Measurements from ENCODE around the gene CACNA1I. TPM values are rescaled to one million over a fixed set of nuclear protein-coding genes. Genes with fewer than 3 reads are reported as not detected.

Gene CACNA1I
- total RNA-seq, 1 donor from 2014 or later = 0.11 TPM

DNA sequence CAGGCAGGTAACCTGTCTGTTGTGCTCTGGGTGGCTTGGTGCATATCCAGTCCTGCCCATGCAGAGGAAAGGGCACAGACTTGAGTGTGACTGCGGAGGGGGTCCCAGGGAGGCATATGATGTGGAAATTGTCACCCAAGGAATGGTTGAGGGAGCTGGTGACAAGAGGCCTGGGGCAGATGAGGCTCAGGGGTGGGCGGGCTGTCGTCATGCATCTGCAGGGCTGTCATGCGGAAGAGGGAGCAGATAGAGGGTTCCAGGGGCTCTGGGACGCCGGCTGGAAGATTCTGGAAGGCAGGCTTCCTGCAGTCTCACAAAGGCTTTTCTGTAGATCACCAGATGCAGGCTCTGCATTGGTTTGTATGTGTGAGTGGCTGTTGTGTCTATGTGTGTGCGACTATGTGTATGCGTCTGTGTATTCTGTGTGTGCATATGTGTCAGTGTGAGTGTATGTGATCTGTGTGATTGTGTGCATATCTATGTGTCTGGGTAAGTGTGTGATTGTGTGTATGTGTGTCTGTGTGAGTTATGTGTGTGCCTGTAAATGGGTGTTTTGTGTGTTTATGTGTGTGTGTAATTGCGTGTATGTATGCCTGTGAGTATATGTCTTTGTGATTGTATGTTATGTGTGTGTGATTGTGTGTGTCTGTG is 7.6 kb upstream of the CACNA1I start:
- no peaks in the 10 kb centered on the region for H3K36me3 ChIP-seq (ENCODE audit: insufficient read depth, low read length)
- H3K36me3 Mint-ChIP-seq (ENCODE audit: low read depth, unreplicated experiment) = no peaks in the 10 kb centered on the region

DNA sequence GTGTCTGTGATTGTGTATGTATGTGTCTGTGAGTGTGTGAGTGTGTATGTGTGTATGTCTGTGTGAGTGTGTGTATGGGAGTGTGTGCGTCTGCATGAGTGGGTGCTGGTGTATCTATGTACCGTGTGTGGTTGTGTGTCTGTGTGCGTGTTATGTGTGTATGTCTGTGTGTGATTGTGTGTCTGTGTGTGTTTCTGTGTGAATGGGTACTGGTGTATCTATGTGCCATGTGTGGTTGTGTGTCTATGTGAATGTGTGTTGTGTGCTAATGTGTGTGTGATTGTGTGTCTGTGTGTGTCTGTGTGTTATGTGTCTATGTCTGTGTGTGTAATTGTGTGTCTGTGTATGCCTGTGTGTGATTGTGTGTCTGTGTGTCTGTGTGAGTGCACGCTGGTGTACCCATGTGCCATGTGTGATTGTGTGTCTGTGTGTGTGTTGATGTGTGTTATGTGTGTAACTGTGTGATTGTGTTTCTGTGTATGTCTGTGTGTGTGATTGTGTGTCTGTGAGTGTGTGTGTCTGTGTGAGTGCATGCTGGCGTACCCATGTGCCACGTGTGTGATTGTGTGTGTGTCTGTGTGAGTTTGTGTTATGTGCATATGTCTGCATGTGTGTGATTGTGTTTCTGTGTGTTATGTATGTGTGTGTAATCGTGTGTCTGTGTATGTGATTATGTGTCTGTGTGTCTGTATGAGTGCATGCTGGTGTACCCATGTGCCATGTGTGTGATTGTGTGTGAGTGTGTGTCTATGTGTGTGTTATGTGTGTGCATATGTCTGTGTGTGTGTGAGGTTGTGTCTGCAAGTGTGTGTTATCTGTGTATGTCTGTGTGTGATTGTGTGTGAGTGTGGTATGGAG is 6.8 kb upstream of the CACNA1I start:
- no peaks in the 10 kb centered on the region for H3K9me3 Mint-ChIP-seq (ENCODE audit: unreplicated experiment)
- no peak overlapping the region for H3K4me3 ChIP-seq (ENCODE audit: insufficient read depth, low read depth, low read length)
- H3K4me1 Mint-ChIP-seq (ENCODE audit: low read depth, unreplicated experiment) = no peaks in the 10 kb centered on the region
- H3K4me2 ChIP-seq (ENCODE audit: low read length) = no peak overlapping the region
- no peaks in the 10 kb centered on the region for H4K20me1 ChIP-seq (ENCODE audit: insufficient read depth, low read length)
- TF ChIP-seq, protein P1, sequence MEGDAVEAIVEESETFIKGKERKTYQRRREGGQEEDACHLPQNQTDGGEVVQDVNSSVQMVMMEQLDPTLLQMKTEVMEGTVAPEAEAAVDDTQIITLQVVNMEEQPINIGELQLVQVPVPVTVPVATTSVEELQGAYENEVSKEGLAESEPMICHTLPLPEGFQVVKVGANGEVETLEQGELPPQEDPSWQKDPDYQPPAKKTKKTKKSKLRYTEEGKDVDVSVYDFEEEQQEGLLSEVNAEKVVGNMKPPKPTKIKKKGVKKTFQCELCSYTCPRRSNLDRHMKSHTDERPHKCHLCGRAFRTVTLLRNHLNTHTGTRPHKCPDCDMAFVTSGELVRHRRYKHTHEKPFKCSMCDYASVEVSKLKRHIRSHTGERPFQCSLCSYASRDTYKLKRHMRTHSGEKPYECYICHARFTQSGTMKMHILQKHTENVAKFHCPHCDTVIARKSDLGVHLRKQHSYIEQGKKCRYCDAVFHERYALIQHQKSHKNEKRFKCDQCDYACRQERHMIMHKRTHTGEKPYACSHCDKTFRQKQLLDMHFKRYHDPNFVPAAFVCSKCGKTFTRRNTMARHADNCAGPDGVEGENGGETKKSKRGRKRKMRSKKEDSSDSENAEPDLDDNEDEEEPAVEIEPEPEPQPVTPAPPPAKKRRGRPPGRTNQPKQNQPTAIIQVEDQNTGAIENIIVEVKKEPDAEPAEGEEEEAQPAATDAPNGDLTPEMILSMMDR (IDR thresholded peaks at IDR 0.05; ENCODE audit: insufficient read depth, low read depth, low read length) = no peak
- TF ChIP-seq EZH2 (IDR thresholded peaks at IDR 0.05; ENCODE audit: insufficient read depth, low read length) = no peak
- no peaks in the 10 kb centered on the region for H3K79me2 ChIP-seq (ENCODE audit: insufficient read depth, low read length)
- H3K4me1 ChIP-seq (ENCODE audit: insufficient read depth, low read length) = no peaks in the 10 kb centered on the region
- no peaks in the 10 kb centered on the region for H3K36me3 ChIP-seq (ENCODE audit: insufficient read depth, low read length)
- H3K27me3 Mint-ChIP-seq (ENCODE audit: low read depth, unreplicated experiment) = peaks cover 25% of the 10 kb centered on the region
- no peak overlapping the region for H3K27ac Mint-ChIP-seq (ENCODE audit: unreplicated experiment)
- no peak overlapping the region for H3K4me3 Mint-ChIP-seq (ENCODE audit: unreplicated experiment)
- no peak for DNase-seq (ENCODE audit: low read depth)
- H3K9ac ChIP-seq (ENCODE audit: low read length) = no peak overlapping the region
- no peaks in the 10 kb centered on the region for H3K36me3 Mint-ChIP-seq (ENCODE audit: low read depth, unreplicated experiment)
- H3K27me3 ChIP-seq (ENCODE audit: insufficient read depth, low read length) = peaks cover 29% of the 10 kb centered on the region
- FAIRE-seq = peak; percentile 64
- H2AFZ ChIP-seq (ENCODE audit: low read depth, low read length) = no peak overlapping the region
- H3K27ac ChIP-seq (ENCODE audit: low read depth, low read length) = no peak overlapping the region
- H3K9me3 ChIP-seq (ENCODE audit: insufficient read depth, low read depth, low read length) = peaks cover 3% of the 10 kb centered on the region

More for the DNA sequence above, 7.6 kb upstream of the CACNA1I start:
- Histone ChIP-seq H3K4me2 (ENCODE audit: low read length) (no peak overlapping the region), H2AFZ (ENCODE audit: low read depth, low read length) (no peak overlapping the region), H3K9ac (ENCODE audit: low read length) (no peak overlapping the region), H3K27ac (ENCODE audit: low read depth, low read length) (no peak overlapping the region), H3K4me3 (ENCODE audit: insufficient read depth, low read depth, low read length) (no peak overlapping the region), H3K27me3 (ENCODE audit: insufficient read depth, low read length) (peaks cover 36% of the 10 kb centered on the region), H3K79me2 (ENCODE audit: insufficient read depth, low read length) (no peaks in the 10 kb centered on the region), H3K9me3 (ENCODE audit: insufficient read depth, low read depth, low read length) (peaks cover 3% of the 10 kb centered on the region), H4K20me1 (ENCODE audit: insufficient read depth, low read length) (no peaks in the 10 kb centered on the region), H3K4me1 (ENCODE audit: insufficient read depth, low read length) (no peaks in the 10 kb centered on the region)
- Mint-ChIP-seq H3K4me1 (ENCODE audit: low read depth, unreplicated experiment) (no peaks in the 10 kb centered on the region), H3K9me3 (ENCODE audit: unreplicated experiment) (no peaks in the 10 kb centered on the region), H3K4me3 (ENCODE audit: unreplicated experiment) (no peak overlapping the region), H3K27ac (ENCODE audit: unreplicated experiment) (no peak overlapping the region), H3K27me3 (ENCODE audit: low read depth, unreplicated experiment) (peaks cover 26% of the 10 kb centered on the region)
- FAIRE-seq (no peak), DNase-seq (ENCODE audit: low read depth) (no peak)
- TF ChIP-seq, protein P1 (IDR thresholded peaks at IDR 0.05; ENCODE audit: insufficient read depth, low read depth, low read length) = no peak
- TF ChIP-seq EZH2 (IDR thresholded peaks at IDR 0.05; ENCODE audit: insufficient read depth, low read length) = no peak

Measured in astrocyte (in vitro differentiated cells and primary cell).